GM19467 (cell line): ENCODE results near the gene PPIL1.
"Not testable (repeated sequence)": the region's sequence is repeated elsewhere in the genome, so short reads cannot be mapped to it uniquely, and the experiment has no call there.

Experiments
- ATAC-seq: cut with Tn5 transposase; IDR thresholded peaks from one replicate; pipeline ENCODE4 v1.9.1; 2021; ENCODE audit warnings: mild to moderate bottlenecking, moderate library complexity; ENCODE audit not compliant: unreplicated experiment

The PPIL1 gene

DNA sequence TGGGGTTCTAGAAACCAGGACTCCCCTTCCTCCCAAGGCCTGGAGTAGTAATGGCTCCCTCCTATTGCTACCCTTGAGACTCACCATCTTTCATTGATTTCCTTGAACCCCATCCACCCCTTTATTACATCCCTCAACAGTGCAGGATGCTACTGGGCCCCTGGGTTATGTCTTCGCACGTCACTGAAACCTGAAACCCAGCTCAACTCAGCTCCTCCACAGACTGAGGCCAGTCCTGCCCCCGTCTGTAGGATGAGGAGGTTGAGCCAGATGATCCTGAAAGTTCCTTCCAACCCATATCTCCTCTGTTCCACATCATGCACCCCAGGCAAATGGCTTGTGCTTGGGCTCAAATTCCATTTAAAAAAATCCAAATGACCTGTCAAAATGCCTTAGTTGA is 56.8 kb downstream of the PPIL1 start:
- no peak for ATAC-seq

DNA sequence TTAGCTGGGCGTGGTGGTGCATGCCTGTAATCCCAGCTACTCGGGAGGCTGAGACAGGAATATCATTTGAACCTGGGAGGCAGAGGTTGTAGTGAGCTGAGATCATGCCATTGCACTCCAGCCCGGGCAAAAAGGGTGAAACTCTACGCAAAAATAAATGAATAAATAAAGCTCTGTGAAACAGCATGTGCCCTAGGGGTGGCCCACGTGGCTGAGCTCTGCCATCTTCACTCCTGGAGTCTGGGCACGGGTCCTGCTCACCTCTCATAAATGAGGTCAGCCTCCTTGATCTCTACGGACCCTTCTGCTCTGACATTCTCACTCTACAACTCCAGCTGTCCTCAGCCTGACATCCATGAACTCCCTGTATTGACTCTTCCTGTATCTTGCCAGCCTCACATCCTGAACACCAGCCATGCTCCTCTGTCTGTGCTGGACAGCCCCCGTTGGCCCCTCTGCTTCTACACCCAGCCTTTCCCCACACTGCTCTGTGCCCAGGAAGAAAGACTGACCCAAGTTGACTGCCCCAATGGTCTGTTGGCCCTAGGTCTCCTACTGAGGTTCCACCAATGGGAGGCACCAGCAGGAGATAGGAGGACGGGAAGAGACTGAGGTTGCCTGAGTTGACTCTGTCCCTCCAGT is 57.3 kb downstream of the PPIL1 start:
- ATAC-seq, result no peak

DNA sequence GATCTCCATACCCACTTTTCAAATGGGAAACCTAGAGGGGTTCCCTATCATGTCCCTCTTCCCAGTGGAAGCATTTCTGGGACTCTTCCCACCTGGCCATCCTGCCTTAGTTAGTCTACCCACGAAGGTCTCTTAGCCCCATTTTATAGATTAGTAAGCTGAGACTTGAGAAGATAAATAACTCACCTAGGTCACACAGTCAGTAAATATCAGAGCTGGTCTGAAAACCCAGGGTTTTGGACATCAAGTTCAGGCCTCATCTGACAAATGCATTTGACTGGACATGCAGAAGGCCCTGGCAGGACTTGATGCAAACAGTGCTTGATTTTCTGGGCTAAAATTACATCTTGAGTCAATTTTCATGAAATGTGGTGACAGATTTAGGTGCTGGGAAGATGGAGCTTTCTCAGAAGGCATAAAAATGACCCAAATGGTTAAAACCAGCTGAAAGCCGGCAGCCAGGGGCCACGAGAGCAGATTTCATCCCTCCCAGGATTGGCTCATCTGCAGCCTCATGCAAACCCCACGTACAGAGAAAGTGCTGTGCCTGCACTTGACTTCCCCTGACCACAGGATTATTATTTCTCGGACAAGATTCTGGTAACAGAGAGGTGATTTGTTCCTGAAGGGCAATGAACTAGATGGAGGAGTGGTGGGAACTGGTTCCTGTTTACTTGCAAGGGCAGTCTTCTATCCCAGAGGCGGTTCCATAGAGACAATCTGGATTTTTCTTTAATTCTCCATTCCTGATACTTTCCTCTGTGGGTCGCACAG is 58.5 kb downstream of the PPIL1 start:
- no peak for ATAC-seq

DNA sequence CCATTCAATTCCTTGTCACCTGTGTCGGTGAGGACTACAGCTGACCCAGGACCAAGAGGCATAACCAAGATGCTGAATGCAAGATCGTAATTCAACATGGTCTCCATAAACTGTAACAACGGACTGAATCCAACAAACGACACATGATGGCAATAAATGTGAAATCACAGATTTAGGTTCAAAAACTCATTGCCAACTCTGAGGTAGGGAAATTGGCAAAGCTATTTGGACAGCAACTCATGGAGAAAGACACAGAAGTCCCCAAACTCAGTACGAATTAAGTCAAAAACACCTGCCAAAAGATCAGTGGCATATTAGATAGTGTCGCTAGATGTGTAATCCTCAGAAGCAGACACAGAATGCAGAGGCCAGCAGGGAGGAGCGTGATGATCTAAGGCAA is 60.4 kb downstream of the PPIL1 start:
- ATAC-seq, result no peak

DNA sequence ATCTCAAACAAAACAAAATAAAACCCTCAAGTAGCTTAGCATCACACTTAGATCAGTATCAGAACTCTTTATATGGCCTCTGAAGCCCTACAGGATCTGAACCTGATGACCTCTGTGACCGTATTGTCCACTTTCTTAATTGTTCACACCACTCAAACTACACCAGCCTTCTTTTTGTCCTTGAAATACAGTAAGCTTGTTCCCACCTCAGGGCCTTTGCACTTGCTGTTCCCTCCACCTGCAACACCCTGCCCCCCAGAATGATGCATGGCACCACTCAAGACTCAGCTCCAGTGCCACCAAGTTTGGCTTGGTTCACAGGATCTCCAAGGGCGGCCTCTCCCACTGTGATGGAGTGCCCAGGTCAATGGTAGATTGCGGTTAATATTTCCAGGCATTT is 61.1 kb downstream of the PPIL1 start:
- ATAC-seq, result no peak

DNA sequence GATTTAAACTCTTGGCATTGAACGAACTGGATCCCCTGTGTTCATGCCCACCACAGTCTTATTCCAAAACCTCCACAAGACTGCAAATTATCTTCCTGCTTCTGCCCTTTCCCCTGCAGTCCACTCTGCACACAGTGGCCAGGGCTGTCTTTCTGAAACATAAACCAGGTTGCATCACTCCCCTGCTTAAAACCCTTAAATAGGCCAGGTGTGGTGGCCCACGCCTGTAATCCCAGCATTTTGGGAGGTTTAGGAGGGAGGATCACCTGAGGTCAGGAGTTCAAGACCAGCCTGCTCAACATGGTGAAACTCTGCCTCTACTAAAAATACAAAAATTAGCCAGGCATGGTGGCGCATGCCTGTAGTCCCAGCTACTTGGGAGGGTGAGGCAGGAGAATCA is 61.6 kb downstream of the PPIL1 start:
- not testable (repeated sequence) for ATAC-seq

DNA sequence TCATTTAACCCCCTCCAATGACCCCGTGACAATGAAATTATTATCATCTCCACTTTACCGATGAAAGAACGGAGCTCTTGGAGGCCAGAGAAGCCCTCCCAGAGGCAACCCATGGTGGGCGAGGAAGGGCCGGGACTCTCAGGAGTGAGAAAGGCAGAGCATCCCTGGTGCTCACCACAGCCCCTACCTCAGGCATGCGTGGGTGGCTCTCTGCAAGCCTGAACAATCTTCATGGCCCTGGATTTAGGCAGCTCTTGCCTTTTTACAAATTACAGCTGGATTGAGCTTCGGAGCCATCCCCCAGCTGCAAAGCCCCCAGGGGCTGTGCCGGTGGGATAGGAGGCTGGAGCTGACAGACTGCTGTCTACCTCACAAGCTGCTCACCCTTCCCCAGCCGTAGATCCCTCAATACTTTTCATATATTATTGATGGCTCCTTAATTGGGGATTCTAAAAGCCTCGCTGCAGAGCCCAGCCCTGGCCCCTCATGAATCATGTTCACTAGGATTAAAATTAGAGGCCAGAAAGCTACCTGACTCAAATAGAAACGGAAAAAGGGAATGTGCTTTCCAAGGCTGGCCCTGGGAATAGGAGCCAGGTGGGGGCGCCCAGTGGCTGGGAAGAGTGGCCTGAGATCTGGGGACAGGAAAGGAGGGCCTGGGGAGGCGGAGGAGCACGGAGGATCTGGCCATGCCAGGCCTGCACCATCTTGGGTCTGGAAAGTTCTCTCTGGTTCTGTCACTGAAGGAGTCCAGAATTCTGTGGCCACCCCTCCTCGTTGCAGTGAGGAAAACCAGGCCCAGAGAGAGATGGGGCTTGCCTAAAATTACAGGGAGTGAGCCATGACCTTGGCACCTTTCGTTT is 64.4 kb downstream of the PPIL1 start:
- ATAC-seq, result no peak

DNA sequence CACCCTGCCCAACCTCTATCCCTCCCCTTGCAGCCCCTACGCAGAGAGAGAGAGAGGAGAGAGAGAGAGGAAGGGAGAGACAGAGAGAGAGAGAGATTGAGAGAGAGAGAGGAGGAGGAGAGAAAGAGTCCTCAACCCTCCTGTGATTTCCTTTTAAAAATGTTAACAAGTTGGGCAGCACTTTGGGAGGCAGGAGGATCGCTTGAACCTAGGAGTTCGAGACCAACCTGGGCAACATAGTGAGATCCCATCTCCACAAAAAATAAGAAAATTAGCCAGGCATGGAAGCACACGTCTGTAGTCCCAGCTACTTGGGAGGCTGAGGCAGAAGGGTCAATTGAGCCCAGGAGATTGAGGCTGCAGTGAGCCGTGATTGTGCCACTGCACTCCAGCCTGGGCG is 65.4 kb downstream of the PPIL1 start:
- ATAC-seq, result no peak

DNA sequence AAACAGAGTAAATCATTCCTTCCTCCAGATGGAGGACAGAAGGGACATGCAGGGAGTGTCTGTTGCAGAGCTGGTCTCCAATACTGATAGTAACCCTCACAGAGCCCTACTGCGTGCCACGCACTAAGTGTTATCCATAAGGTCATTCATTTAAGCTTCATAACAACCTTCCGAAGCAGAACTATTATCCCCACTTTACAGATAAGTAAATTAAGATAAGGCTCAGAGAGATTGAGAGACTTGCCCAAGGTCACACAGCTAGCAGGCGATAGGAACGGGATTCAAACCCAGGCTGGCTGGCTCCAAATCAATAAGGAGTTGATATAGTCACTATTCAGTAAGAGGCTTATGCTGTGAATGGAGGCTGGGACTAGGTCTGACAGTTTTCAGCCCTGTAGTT is 66.0 kb downstream of the PPIL1 start:
- no peak for ATAC-seq

DNA sequence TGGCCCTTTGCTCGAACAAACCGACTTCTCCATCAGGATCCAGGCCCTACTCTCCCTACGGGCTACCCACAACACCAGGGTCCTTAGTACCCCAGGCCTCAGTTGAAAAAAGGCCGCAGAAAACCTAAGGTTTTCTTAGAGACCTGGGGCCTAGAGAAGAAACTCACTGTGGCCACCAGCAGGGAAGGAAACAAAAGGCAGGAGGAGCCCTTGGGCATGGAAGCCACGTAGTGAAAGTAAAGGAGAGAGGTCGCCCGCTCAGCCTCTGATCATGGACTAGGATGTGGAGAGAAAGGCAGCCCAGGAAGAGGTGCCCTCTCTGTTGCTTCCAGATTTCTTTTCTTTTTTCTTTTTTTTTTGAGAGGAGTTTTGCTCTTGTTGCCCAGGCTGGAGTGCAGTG is 66.9 kb downstream of the PPIL1 start:
- no peak for ATAC-seq

DNA sequence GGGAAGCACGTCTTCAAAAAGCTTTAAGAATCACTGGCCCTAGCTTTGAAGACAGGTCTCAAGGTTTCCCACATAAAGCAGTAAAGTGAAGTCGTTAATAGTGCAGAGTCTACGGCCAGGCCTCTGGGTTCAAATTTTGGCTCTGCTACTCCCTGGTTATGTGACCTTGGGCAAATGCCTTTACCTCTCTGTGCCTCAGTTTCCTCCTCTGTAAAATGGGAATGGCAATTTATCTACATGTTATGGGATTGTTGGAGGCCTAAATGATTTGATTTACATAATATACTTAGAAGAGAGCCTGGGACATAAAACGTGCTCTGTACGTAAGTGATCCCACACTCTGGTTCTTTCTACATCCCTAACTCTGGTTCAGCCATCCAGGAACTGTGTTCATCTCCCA is 67.5 kb downstream of the PPIL1 start:
- ATAC-seq, result no peak

DNA sequence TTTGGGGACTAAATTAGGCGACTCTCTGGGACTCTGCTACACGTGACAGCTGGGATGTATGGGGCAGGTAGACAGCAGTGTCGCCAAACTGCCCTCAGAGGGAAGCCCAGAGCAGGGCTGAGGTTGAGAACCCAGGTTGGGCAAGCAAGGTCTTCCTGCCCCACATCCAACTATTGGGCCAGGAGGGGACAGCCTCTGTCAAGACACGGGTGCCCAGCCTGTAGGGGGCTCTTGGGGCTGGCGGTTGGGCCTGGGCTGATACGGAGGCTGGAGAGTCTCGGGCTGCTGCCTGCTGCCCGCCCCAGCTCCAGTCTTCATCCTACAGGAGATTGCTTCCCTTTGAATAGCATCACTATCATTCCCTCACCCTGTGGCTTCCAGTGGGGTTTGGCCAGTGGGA is 68.7 kb downstream of the PPIL1 start:
- ATAC-seq, result no peak

DNA sequence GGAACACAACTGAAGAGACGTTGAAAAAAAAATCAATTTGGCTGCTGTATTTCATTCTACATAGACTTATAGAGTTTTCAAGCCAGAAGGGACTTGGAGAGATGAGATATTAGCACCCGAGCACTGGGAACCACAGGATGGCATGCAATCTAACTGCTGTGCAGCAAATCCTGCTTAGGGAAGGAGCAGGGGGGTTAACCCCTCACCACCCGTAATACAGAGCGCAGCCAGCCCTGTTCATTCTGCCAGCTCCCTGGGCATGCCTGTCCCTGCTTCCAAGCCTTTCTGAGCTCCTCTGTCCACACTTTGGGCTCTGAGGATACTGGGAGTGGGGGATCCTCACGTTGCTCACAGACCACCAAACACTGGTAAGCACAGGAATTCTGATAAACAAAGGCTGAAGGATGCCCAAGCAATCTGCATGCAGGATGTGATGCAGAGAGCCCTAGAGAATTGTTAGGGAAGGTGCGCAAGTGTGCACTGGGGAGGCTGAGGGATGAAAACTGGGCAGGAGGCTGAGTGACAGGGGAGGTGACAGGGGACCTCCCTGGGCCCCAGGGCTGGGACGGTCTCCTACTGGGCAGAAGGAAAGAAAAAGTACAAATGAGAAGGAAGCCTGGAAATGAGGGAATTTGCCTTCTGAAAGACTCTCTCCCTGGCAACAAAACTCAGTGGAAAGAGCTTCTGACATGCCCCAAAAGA is 69.4 kb downstream of the PPIL1 start:
- no peak for ATAC-seq
